ENCODE data around the gene LGALS8. TPM values are rescaled to one million over a fixed set of nuclear protein-coding genes. Genes with fewer than 3 reads are reported as not detected.

Gene LGALS8
- total RNA-seq, 1 experiment from 2014 or later, result 30.7 TPM

- Histone ChIP-seq H3K9ac (ENCODE audit: low read length) (no peak overlapping the region), H3K27me3 (ENCODE audit: insufficient read depth, low read length) (no peaks in the 10 kb centered on the region), H4K20me1 (ENCODE audit: insufficient read depth) (no peaks in the 10 kb centered on the region), H3K9me2 (ENCODE audit: insufficient read depth) (no peaks in the 10 kb centered on the region), H3K27ac (ENCODE audit: low read depth, low read length) (no peak overlapping the region), H3K4me2 (ENCODE audit: low read length) (no peak overlapping the region), H3K79me2 (ENCODE audit: insufficient read depth, low read length) (no peaks in the 10 kb centered on the region), H2AFZ (ENCODE audit: low read depth, low read length, poor library complexity, severe bottlenecking) (no peak overlapping the region), H3K9me3 (ENCODE audit: control insufficient read depth in 1 of 2, insufficient read depth in 1 of 2, low read depth in 1 of 2, low read length in 2 of 2) (no peaks in the 10 kb centered on the region), H3K4me1 (ENCODE audit: control insufficient read depth in 1 of 2, insufficient read depth in 2 of 2, low read length in 2 of 2) (no peaks in the 10 kb centered on the region), H3K4me3 (replicated peaks in 1 of 2; ENCODE audit: low read depth in 1 of 2, low read length in 2 of 2) (no peak overlapping the region), H3K36me3 (ENCODE audit: control insufficient read depth in 1 of 2, insufficient read depth in 2 of 2, low read length in 2 of 2) (no peaks in the 10 kb centered on the region)
- BruUV-seq (replicated peaks), result no TSS peak
- CTCF ChIA-PET, result no interaction called here
- RAD21 ChIA-PET (ENCODE audit: low non-redundant PET in 1 of 2, low total read pairs in 2 of 2, uncharacterized antibody in 2 of 2, unreplicated experiment in 2 of 2), result no interaction called here
- POLR2A ChIA-PET, result no interaction called here
- TF ChIP-seq MAX (IDR thresholded peaks at IDR 0.05), result no peak
- no peak for TF ChIP-seq YY1 (IDR thresholded peaks at IDR 0.05; ENCODE audit: extremely low read depth, insufficient replicate concordance, low read depth, low read length)
- no peak for TF ChIP-seq ZNF274 (IDR thresholded peaks at IDR 0.05; ENCODE audit: low read depth, low read length)
- no peak for TF ChIP-seq RAD21 (IDR thresholded peaks at IDR 0.05; ENCODE audit: low read depth)
- no peak for TF ChIP-seq SRF (IDR thresholded peaks at IDR 0.05; ENCODE audit: low read depth)
- TF ChIP-seq SIN3A (IDR thresholded peaks at IDR 0.05; ENCODE audit: low read depth), result no peak
- no peak for TF ChIP-seq ATF3 (IDR thresholded peaks at IDR 0.05)
- TF ChIP-seq ZFX (IDR thresholded peaks at IDR 0.05), result no peak
- TF ChIP-seq TCF7L2 (IDR thresholded peaks at IDR 0.05; ENCODE audit: borderline replicate concordance, extremely low read depth, insufficient read depth, insufficient read length), result no peak
- no peak for TF ChIP-seq FOSL1 (IDR thresholded peaks at IDR 0.05; ENCODE audit: low read depth)
- no peak for TF ChIP-seq EZH2 (IDR thresholded peaks at IDR 0.05)
- TF ChIP-seq ZBTB33 (IDR thresholded peaks at IDR 0.05; ENCODE audit: extremely low read depth, insufficient replicate concordance, low read length), result no peak
- no peak for TF ChIP-seq CEBPB (IDR thresholded peaks at IDR 0.05; ENCODE audit: low read depth)
- TF ChIP-seq SP1 (IDR thresholded peaks at IDR 0.05; ENCODE audit: low read depth), result no peak
- no peak for TF ChIP-seq EZH2phosphoT487 (IDR thresholded peaks at IDR 0.05; ENCODE audit: borderline replicate concordance)
- TF ChIP-seq CBX3 (IDR thresholded peaks at IDR 0.05; ENCODE audit: low read depth), result no peak
- TF ChIP-seq JUND (IDR thresholded peaks at IDR 0.05), result no peak
- no peak for TF ChIP-seq REST (IDR thresholded peaks at IDR 0.05; ENCODE audit: low read depth)
- no peak for ATAC-seq
- intact Hi-C loops (cut with micrococcal nuclease), result no loop called here
- no peak for DNase-seq (ENCODE audit: low read depth, low spot score)
Measured at GRCh38 chr1:236516929-236517704, 6.7 kb upstream of the LGALS8 start.
